ENCODE results near the gene NCKAP5.

NCKAP5 gene

GRCh38 chr2:133453032-133453431 is 115.2 kb downstream of the NCKAP5 start:
- H3K4me3 ChIP-seq (ENCODE audit: low read depth, low read length) = no peak overlapping the region
- no peak for DNase-seq (ENCODE audit: low read depth)
- TF ChIP-seq POLR2A (IDR thresholded peaks at IDR 0.05; ENCODE audit: extremely low read depth, insufficient read length) (no peak), MAX (IDR thresholded peaks at IDR 0.05; ENCODE audit: low read depth, low read length) (no peak), MYC (IDR thresholded peaks at IDR 0.05; ENCODE audit: low read depth, low read length) (no peak), CTCF (IDR thresholded peaks at IDR 0.05; ENCODE audit: low read depth, low read length) (no peak)

- no peak overlapping the region for H3K4me3 ChIP-seq (ENCODE audit: low read depth, low read length)
These were observed 115.7 kb downstream of the NCKAP5 start for GRCh38 chr2:133452583-133452982.

GRCh38 chr2:133452146-133452545 is 116.1 kb downstream of the NCKAP5 start:
- H3K4me3 ChIP-seq (ENCODE audit: low read depth, low read length) = no peak overlapping the region
- TF ChIP-seq MYC (IDR thresholded peaks at IDR 0.05; ENCODE audit: low read depth, low read length) (no peak), MAX (IDR thresholded peaks at IDR 0.05; ENCODE audit: low read depth, low read length) (no peak), CTCF (IDR thresholded peaks at IDR 0.05; ENCODE audit: low read depth, low read length) (no peak), POLR2A (IDR thresholded peaks at IDR 0.05; ENCODE audit: extremely low read depth, insufficient read length) (no peak)
- no peak for DNase-seq (ENCODE audit: low read depth)

More at GRCh38 chr2:133452583-133452982, 115.7 kb downstream of the NCKAP5 start:
- TF ChIP-seq CTCF (IDR thresholded peaks at IDR 0.05; ENCODE audit: low read depth, low read length) = no peak
- no peak for TF ChIP-seq MAX (IDR thresholded peaks at IDR 0.05; ENCODE audit: low read depth, low read length)
- no peak for TF ChIP-seq POLR2A (IDR thresholded peaks at IDR 0.05; ENCODE audit: extremely low read depth, insufficient read length)
- no peak for TF ChIP-seq MYC (IDR thresholded peaks at IDR 0.05; ENCODE audit: low read depth, low read length)
- no peak for DNase-seq (ENCODE audit: low read depth)

GRCh38 chr2:133448195-133448594 is 120.1 kb downstream of the NCKAP5 start:
- no peak for DNase-seq (ENCODE audit: low read depth)
- no peak overlapping the region for H3K4me3 ChIP-seq (ENCODE audit: low read depth, low read length)
- TF ChIP-seq MAX (IDR thresholded peaks at IDR 0.05; ENCODE audit: low read depth, low read length) = no peak
- TF ChIP-seq CTCF (IDR thresholded peaks at IDR 0.05; ENCODE audit: low read depth, low read length) = no peak
- no peak for TF ChIP-seq MYC (IDR thresholded peaks at IDR 0.05; ENCODE audit: low read depth, low read length)
- no peak for TF ChIP-seq POLR2A (IDR thresholded peaks at IDR 0.05; ENCODE audit: extremely low read depth, insufficient read length)

GRCh38 chr2:133447303-133447702 is 121.0 kb downstream of the NCKAP5 start:
- TF ChIP-seq POLR2A (IDR thresholded peaks at IDR 0.05; ENCODE audit: extremely low read depth, insufficient read length) (no peak), MYC (IDR thresholded peaks at IDR 0.05; ENCODE audit: low read depth, low read length) (no peak)
- no peak for DNase-seq (ENCODE audit: low read depth)
- H3K4me3 ChIP-seq (ENCODE audit: low read depth, low read length) = no peak overlapping the region

GRCh38 chr2:133444465-133444864 is 123.8 kb downstream of the NCKAP5 start:
- TF ChIP-seq MYC (IDR thresholded peaks at IDR 0.05; ENCODE audit: low read depth, low read length) (no peak), MAX (IDR thresholded peaks at IDR 0.05; ENCODE audit: low read depth, low read length) (no peak), POLR2A (IDR thresholded peaks at IDR 0.05; ENCODE audit: extremely low read depth, insufficient read length) (no peak), CTCF (IDR thresholded peaks at IDR 0.05; ENCODE audit: low read depth, low read length) (no peak)
- DNase-seq (ENCODE audit: low read depth) = no peak
- no peak overlapping the region for H3K4me3 ChIP-seq (ENCODE audit: low read depth, low read length)

Measured in NB4 (cell line).